Thymus (tissue), 11 donors: ENCODE data around the gene ENOPH1. TPM values are rescaled to one million over a fixed set of nuclear protein-coding genes. Genes with fewer than 3 reads are reported as not detected.

ENCODE experiments used
- DNase-seq, 9 donors: peaks; one replicate each; pipeline ENCODE4 v3.0.0-alpha.2; 2013; ENCODE audit warnings: low spot score in 9 of 9, low read depth in 6 of 9, missing footprints in 1 of 9
- H3K27ac ChIP-seq, 2 donors: one replicate each; pipeline ENCODE4 v1.5.1; 2013; ENCODE audit warnings: control low read depth in 1 of 2, low read depth in 1 of 2, low read length in 1 of 2, mild to moderate bottlenecking in 1 of 2, moderate library complexity in 1 of 2
- H3K27me3 ChIP-seq, 2 donors: one replicate each; pipeline ENCODE4 v1.5.1; 2013; ENCODE audit warnings: low read length in 1 of 2; ENCODE audit not compliant: control insufficient read depth in 2 of 2, insufficient read depth in 1 of 2
- H3K36me3 ChIP-seq, 2 donors: one replicate each; pipeline ENCODE4 v1.5.1; 2013; ENCODE audit warnings: low read length in 1 of 2, mild to moderate bottlenecking in 1 of 2, moderate library complexity in 1 of 2; ENCODE audit not compliant: control insufficient read depth in 2 of 2, insufficient read depth in 2 of 2
- H3K4me1 ChIP-seq, 2 donors: one replicate each; pipeline ENCODE4 v1.5.1; 2013; ENCODE audit warnings: low read length in 2 of 2; ENCODE audit not compliant: control insufficient read depth in 2 of 2, insufficient read depth in 2 of 2
- H3K4me3 ChIP-seq, 2 donors: one replicate each; pipeline ENCODE4 v1.5.1; 2013; ENCODE audit warnings: low read length in 2 of 2, control low read depth in 1 of 2, mild to moderate bottlenecking in 1 of 2
- H3K9me3 ChIP-seq, 2 donors: one replicate each; pipeline ENCODE4 v1.5.1; 2013; ENCODE audit warnings: low read length in 1 of 2, mild to moderate bottlenecking in 1 of 2; ENCODE audit not compliant: control insufficient read depth in 2 of 2, insufficient read depth in 1 of 2
- WGBS: extraction: QIAGEN DNeasy Blood & Tissue Kit; methylation state at CpG from one replicate; pipeline ENCODE4 v1.1.7; 2013; 5-methylcytosine and 5-hydroxymethylcytosine counted together
- polyA plus RNA-seq: library from polyadenylated mRNA; stranded (reverse); fragments of 200-250 nt; gene quantifications from one replicate; pipeline ENCODE4 v1.2.3, GENCODE V29; 2013
- total RNA-seq: library from RNA; stranded (reverse); fragments of 120-200 nt; gene quantifications from one replicate; pipeline ENCODE4 v1.2.4, GENCODE V29; 2013
- donor health status: healthy.

The ENOPH1 gene
- total and polyA plus RNA-seq, 2 donors, result 48.1 to 58.1 TPM

- DNase-seq, result peak in 3 of 9 donors; percentile 6 to 30 (median 28)
- 6% methylated on average over 33 of the region's 33 CpGs for WGBS
- Histone ChIP-seq H3K4me3 (peak overlapping the region; percentile 98 to 99), H3K9me3 (no peaks in the 10 kb centered on the region), H3K36me3 (peaks cover 7 to 27% of the 10 kb centered on the region in 2 donors), H3K27me3 (no peaks in the 10 kb centered on the region), H3K4me1 (peaks cover 14 to 20% of the 10 kb centered on the region in 2 donors), H3K27ac (peak overlapping the region; percentile 99)
Measured at GRCh38 chr4:82430964-82431745, 765 bp downstream of the ENOPH1 start.

- no peak overlapping the region for H3K27ac ChIP-seq
- no peak for DNase-seq
- no peaks in the 10 kb centered on the region for H3K9me3 ChIP-seq
- H3K4me3 ChIP-seq, result no peak overlapping the region
- peaks cover 13 to 16% of the 10 kb centered on the region in 2 donors for H3K4me1 ChIP-seq
- peaks cover 3 to 20% of the 10 kb centered on the region in 2 donors for H3K36me3 ChIP-seq
- 95% methylated on average over 4 of the region's 4 CpGs for WGBS
- H3K27me3 ChIP-seq, result no peaks in the 10 kb centered on the region
Measured at GRCh38 chr4:82431831-82432230, 1.4 kb downstream of the ENOPH1 start.

GRCh38 chr4:82432596-82432995 lies 2.2 kb downstream of the ENOPH1 start:
- Histone ChIP-seq H3K27me3 (no peaks in the 10 kb centered on the region), H3K36me3 (peaks cover 0 to 13% of the 10 kb centered on the region in 2 donors), H3K4me1 (peaks cover 10 to 11% of the 10 kb centered on the region in 2 donors), H3K4me3 (no peak overlapping the region), H3K9me3 (no peaks in the 10 kb centered on the region), H3K27ac (no peak overlapping the region)
- WGBS, result 95% methylated on average over 18 of the region's 18 CpGs
- no peak for DNase-seq

GRCh38 chr4:82433791-82434190 lies 3.4 kb downstream of the ENOPH1 start:
- H3K9me3 ChIP-seq, result no peaks in the 10 kb centered on the region
- H3K27me3 ChIP-seq, result no peaks in the 10 kb centered on the region
- DNase-seq, result no peak
- H3K36me3 ChIP-seq, result peaks cover 0 to 3% of the 10 kb centered on the region in 2 donors
- no peak overlapping the region for H3K4me3 ChIP-seq
- WGBS, result 92% methylated on average over 2 of the region's 2 CpGs
- H3K27ac ChIP-seq, result no peak overlapping the region
- peaks cover 2 to 10% of the 10 kb centered on the region in 2 donors for H3K4me1 ChIP-seq

- no peak overlapping the region for H3K4me3 ChIP-seq
- H3K27ac ChIP-seq, result no peak overlapping the region
- 98% methylated on average over 7 of the region's 7 CpGs for WGBS
- H3K36me3 ChIP-seq, result peaks cover 0 to 9% of the 10 kb centered on the region in 2 donors
- H3K4me1 ChIP-seq, result peaks cover 2 to 10% of the 10 kb centered on the region in 2 donors
- H3K9me3 ChIP-seq, result no peaks in the 10 kb centered on the region
- no peak for DNase-seq
- no peaks in the 10 kb centered on the region for H3K27me3 ChIP-seq
Measured at GRCh38 chr4:82434949-82435348, 4.6 kb downstream of the ENOPH1 start.

GRCh38 chr4:82436130-82436529 lies 5.7 kb downstream of the ENOPH1 start:
- WGBS, result 97% methylated on average over 5 of the region's 5 CpGs
- no peak overlapping the region for H3K4me3 ChIP-seq
- no peaks in the 10 kb centered on the region for H3K27me3 ChIP-seq
- peaks cover 0 to 9% of the 10 kb centered on the region in 2 donors for H3K36me3 ChIP-seq
- no peaks in the 10 kb centered on the region for H3K9me3 ChIP-seq
- H3K4me1 ChIP-seq, result peaks cover 2 to 7% of the 10 kb centered on the region in 2 donors
- H3K27ac ChIP-seq, result no peak overlapping the region
- DNase-seq, result no peak

GRCh38 chr4:82436780-82437179 lies 6.4 kb downstream of the ENOPH1 start:
- DNase-seq, result no peak
- H3K27me3 ChIP-seq, result no peaks in the 10 kb centered on the region
- H3K36me3 ChIP-seq, result peaks cover 0 to 9% of the 10 kb centered on the region in 2 donors
- no peaks in the 10 kb centered on the region for H3K9me3 ChIP-seq
- H3K4me3 ChIP-seq, result no peak overlapping the region
- peaks cover 0 to 3% of the 10 kb centered on the region in 2 donors for H3K4me1 ChIP-seq
- WGBS, result 98% methylated on average over 4 of the region's 4 CpGs
- H3K27ac ChIP-seq, result no peak overlapping the region

- H3K36me3 ChIP-seq, result peaks cover 0 to 9% of the 10 kb centered on the region in 2 donors
- H3K27me3 ChIP-seq, result no peaks in the 10 kb centered on the region
- no peaks in the 10 kb centered on the region for H3K9me3 ChIP-seq
- 94% methylated on average over 4 of the region's 4 CpGs for WGBS
- no peak overlapping the region for H3K4me3 ChIP-seq
- H3K27ac ChIP-seq, result no peak overlapping the region
- H3K4me1 ChIP-seq, result no peaks in the 10 kb centered on the region
- no peak for DNase-seq
Measured at GRCh38 chr4:82437285-82438005, 7.1 kb downstream of the ENOPH1 start.

- 95% methylated on average over 2 of the region's 2 CpGs for WGBS
- Histone ChIP-seq H3K36me3 (peaks cover 0 to 7% of the 10 kb centered on the region in 2 donors), H3K4me3 (no peak overlapping the region), H3K27ac (no peak overlapping the region), H3K4me1 (no peaks in the 10 kb centered on the region), H3K27me3 (no peaks in the 10 kb centered on the region), H3K9me3 (no peaks in the 10 kb centered on the region)
- no peak for DNase-seq
Measured at GRCh38 chr4:82439088-82439487, 8.7 kb downstream of the ENOPH1 start.
